ENCODE data around the gene ARHGAP15. TPM values are rescaled to one million over a fixed set of nuclear protein-coding genes. Genes with fewer than 3 reads are reported as not detected.

Gene ARHGAP15
- total RNA-seq, 2 donors from 2014 or later, result 11.0 to 11.8 TPM

DNA sequence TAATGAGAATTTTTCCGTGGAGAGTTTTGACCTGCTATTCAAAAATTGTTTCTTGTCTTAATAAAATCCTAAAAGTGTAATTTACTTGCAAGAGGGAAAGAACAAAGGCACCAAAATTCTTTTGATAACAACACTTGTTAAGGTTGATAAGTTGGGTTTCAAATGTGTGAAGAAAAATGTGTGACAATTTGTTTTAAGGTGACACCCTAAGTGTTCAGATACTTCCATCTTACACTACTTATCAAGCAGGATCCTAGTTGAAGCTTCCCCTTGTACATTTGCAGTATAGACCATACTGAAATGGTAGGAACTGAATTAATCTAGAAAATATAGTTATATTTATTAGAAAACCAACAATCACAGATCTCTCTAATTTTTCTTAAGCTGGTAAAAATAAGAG, 204.6 kb downstream of the ARHGAP15 start:
- DNase-seq (ENCODE audit: low spot score) (no peak), ATAC-seq (ENCODE audit: insufficient number of reproducible peaks, low FRiP score, low read depth) (no peak)
- Histone ChIP-seq H3K9me3 (no peaks in the 10 kb centered on the region), H3K4me1 (ENCODE audit: control insufficient read depth in 1 of 2, low read depth in 2 of 2) (no peaks in the 10 kb centered on the region), H3K4me3 (no peak overlapping the region), H3K36me3 (no peaks in the 10 kb centered on the region), H3K27ac (no peak overlapping the region), H3K27me3 (replicated peaks; ENCODE audit: insufficient read depth) (no peaks in the 10 kb centered on the region)
- TF ChIP-seq, protein P1, sequence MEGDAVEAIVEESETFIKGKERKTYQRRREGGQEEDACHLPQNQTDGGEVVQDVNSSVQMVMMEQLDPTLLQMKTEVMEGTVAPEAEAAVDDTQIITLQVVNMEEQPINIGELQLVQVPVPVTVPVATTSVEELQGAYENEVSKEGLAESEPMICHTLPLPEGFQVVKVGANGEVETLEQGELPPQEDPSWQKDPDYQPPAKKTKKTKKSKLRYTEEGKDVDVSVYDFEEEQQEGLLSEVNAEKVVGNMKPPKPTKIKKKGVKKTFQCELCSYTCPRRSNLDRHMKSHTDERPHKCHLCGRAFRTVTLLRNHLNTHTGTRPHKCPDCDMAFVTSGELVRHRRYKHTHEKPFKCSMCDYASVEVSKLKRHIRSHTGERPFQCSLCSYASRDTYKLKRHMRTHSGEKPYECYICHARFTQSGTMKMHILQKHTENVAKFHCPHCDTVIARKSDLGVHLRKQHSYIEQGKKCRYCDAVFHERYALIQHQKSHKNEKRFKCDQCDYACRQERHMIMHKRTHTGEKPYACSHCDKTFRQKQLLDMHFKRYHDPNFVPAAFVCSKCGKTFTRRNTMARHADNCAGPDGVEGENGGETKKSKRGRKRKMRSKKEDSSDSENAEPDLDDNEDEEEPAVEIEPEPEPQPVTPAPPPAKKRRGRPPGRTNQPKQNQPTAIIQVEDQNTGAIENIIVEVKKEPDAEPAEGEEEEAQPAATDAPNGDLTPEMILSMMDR (IDR thresholded peaks at IDR 0.05), result no peak

- Histone ChIP-seq H3K27me3 (replicated peaks; ENCODE audit: insufficient read depth) (no peaks in the 10 kb centered on the region), H3K9me3 (no peaks in the 10 kb centered on the region), H3K4me3 (no peak overlapping the region), H3K4me1 (ENCODE audit: control insufficient read depth in 1 of 2, low read depth in 2 of 2) (no peaks in the 10 kb centered on the region), H3K27ac (no peak overlapping the region), H3K36me3 (no peaks in the 10 kb centered on the region)
- TF ChIP-seq, protein P1 (IDR thresholded peaks at IDR 0.05), result no peak
- no peak for ATAC-seq (ENCODE audit: insufficient number of reproducible peaks, low FRiP score, low read depth)
- no peak for DNase-seq (ENCODE audit: low spot score)
Measured at GRCh38 chr2:143334837-143335236, 205.6 kb downstream of the ARHGAP15 start.

DNA sequence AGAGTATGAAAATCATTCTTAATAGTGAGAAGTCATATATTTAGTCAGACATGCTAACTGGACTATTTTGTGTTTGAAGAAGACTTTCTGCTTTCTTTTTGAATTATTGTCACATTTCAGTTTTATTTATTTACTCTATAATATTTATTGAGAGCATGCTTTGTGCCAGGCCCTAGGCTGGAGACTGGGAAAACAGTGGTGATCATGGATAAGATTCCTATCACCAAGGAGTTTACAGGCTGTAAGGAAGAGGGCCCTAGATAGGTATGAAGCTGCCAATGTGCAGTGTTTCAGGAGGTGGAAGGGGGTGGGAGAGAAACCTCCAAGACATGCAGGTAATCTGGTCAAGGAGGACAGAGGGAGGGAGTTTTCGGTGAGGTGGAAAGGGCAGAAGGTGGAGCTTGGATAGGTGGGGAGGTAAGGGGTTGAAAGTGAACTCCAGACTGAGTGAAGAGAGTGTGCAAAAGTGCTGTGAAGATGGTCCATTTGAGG, 207.5 kb downstream of the ARHGAP15 start:
- H3K4me3 ChIP-seq, result no peak overlapping the region
- H3K27me3 ChIP-seq (replicated peaks; ENCODE audit: insufficient read depth), result no peaks in the 10 kb centered on the region
- H3K4me1 ChIP-seq (ENCODE audit: control insufficient read depth in 1 of 2, low read depth in 2 of 2), result no peaks in the 10 kb centered on the region
- H3K36me3 ChIP-seq, result no peaks in the 10 kb centered on the region
- TF ChIP-seq, protein P1 (IDR thresholded peaks at IDR 0.05), result no peak
- ATAC-seq (ENCODE audit: insufficient number of reproducible peaks, low FRiP score, low read depth) (no peak), DNase-seq (ENCODE audit: low spot score) (no peak)
- no peaks in the 10 kb centered on the region for H3K9me3 ChIP-seq
- no peak overlapping the region for H3K27ac ChIP-seq

DNA sequence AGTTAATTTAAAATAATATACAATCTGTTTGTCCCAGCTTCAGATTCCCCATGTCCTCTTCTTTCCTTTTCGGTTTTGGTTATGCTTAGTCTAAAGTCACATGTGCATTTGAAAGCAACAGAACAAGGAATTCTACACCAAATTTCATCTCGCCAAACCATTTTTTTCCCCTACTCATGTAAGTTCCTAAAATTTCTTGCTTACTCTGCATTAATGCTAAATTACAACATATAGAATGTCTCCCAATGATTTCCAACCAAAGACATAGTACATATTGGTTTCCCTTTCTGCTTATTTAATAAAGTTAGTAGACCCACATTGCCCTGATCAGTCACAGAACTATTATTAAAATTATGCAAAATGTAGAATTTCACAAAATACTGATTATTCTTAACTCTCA, 212.3 kb downstream of the ARHGAP15 start:
- no peak for ATAC-seq (ENCODE audit: insufficient number of reproducible peaks, low FRiP score, low read depth)
- no peaks in the 10 kb centered on the region for H3K36me3 ChIP-seq
- no peak overlapping the region for H3K4me3 ChIP-seq
- no peaks in the 10 kb centered on the region for H3K4me1 ChIP-seq (ENCODE audit: control insufficient read depth in 1 of 2, low read depth in 2 of 2)
- no peak overlapping the region for H3K27ac ChIP-seq
- TF ChIP-seq, protein P1 (IDR thresholded peaks at IDR 0.05), result no peak
- DNase-seq (ENCODE audit: low spot score), result no peak
- no peaks in the 10 kb centered on the region for H3K27me3 ChIP-seq (replicated peaks; ENCODE audit: insufficient read depth)
- H3K9me3 ChIP-seq, result no peaks in the 10 kb centered on the region

DNA sequence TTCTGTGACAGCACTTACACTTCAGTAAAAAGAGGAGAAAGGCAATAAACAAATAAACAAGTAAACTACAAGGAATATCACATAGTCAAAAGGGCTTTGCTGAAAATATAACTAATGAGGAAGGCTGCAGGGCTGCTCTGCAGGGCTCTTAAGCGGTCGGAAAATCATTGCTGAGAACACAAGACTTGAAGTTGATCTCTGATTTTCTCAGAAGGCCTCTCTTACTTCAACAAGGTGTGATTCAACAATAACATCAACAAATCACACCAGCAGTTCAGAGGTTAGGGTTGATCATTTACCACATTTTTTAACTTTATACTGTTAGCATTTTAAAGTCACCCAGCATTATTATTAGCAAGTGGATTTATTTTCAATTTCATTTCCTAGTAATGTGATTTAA, 215.6 kb downstream of the ARHGAP15 start:
- Histone ChIP-seq H3K9me3 (no peaks in the 10 kb centered on the region), H3K27me3 (replicated peaks; ENCODE audit: insufficient read depth) (no peaks in the 10 kb centered on the region), H3K4me1 (ENCODE audit: control insufficient read depth in 1 of 2, low read depth in 2 of 2) (no peaks in the 10 kb centered on the region), H3K36me3 (no peaks in the 10 kb centered on the region), H3K27ac (no peak overlapping the region), H3K4me3 (no peak overlapping the region)
- ATAC-seq (ENCODE audit: insufficient number of reproducible peaks, low FRiP score, low read depth), result no peak
- TF ChIP-seq, protein P1 (IDR thresholded peaks at IDR 0.05), result no peak
- no peak for DNase-seq (ENCODE audit: low spot score)

All from thoracic aorta (tissue), 2 donors.